Cardiac muscle cell (in vitro differentiated cells and primary cell): ENCODE measurements around the gene NCDN. TPM values are rescaled to one million over a fixed set of nuclear protein-coding genes. Genes with fewer than 3 reads are reported as not detected.
A peak's percentile ranks its signal among the peaks of the same experiment; 100 is the strongest.
"Not testable (repeated sequence)": the region's sequence is repeated elsewhere in the genome, so short reads cannot be mapped to it uniquely, and the experiment has no call there.

Experiments used
- DNase-seq, 2 donors: peaks; one replicate each; pipeline versions ENCODE4 v3.0.0 to v3.0.0-alpha.2; 2010 to 2017; ENCODE audit warnings: low read depth in 1 of 2, low spot score in 1 of 2
- H3K27ac ChIP-seq: fragments of 200-600 bp; sonication (generic); 2 replicates; pipeline ENCODE4 v1.5.1; 2016
- H3K27me3 ChIP-seq: fragments of 200-600 bp; sonication (generic); 2 replicates; pipeline ENCODE4 v1.6.0; 2016; ENCODE audit warnings: control low read depth
- H3K36me3 ChIP-seq: fragments of 200-600 bp; sonication (generic); 2 replicates; pipeline ENCODE4 v1.5.1; 2016; ENCODE audit warnings: control low read depth
- H3K4me1 ChIP-seq: fragments of 200-600 bp; sonication (generic); 2 replicates; pipeline ENCODE4 v1.8.1; 2017; ENCODE audit warnings: low read depth, mild to moderate bottlenecking, mixed run types
- H3K4me3 ChIP-seq: fragments of 200-600 bp; sonication (generic); 2 replicates; pipeline ENCODE4 v1.5.1; 2016; ENCODE audit warnings: mild to moderate bottlenecking
- H3K9me3 ChIP-seq: fragments of 200-600 bp; sonication (generic); 2 replicates; pipeline ENCODE4 v1.5.1; 2017; ENCODE audit warnings: low read depth, mild to moderate bottlenecking, control low read depth
- CTCF ChIP-seq: IDR thresholded peaks from 2 replicates; pipeline ENCODE4 v1.5.1; 2012; ENCODE audit warnings: low read depth, mild to moderate bottlenecking, low read length
- polyA plus RNA-seq: library from polyadenylated mRNA; unstranded; fragments of >200 nt; fragmentation: Nextera tagmentation; extraction: Ambion mirVana; gene quantifications from 2 replicates; pipeline ENCODE4 v1.2.1, GENCODE V29; 2016
- total RNA-seq: library from RNA; depleted of rRNA; stranded (reverse); fragments of >200 nt; gene quantifications from 2 replicates; pipeline ENCODE4 v1.2.3, GENCODE V29; 2016

NCDN gene
- total and polyA plus RNA-seq, 2 experiments from 2014 or later = 43.9 to 46.2 TPM

GRCh38 chr1:35576061-35576765 is 18.6 kb downstream of the NCDN start:
- Histone ChIP-seq H3K27me3 (peaks cover 86% of the 10 kb centered on the region), H3K9me3 (no peaks in the 10 kb centered on the region), H3K27ac (no peak overlapping the region), H3K4me1 (no peaks in the 10 kb centered on the region), H3K36me3 (no peaks in the 10 kb centered on the region), H3K4me3 (no peak overlapping the region)
- DNase-seq = no peak
- no peak for TF ChIP-seq CTCF

GRCh38 chr1:35576766-35577070 is 19.1 kb downstream of the NCDN start:
- peaks cover 84% of the 10 kb centered on the region for H3K27me3 ChIP-seq
- not testable (repeated sequence) for H3K27ac ChIP-seq, DNase-seq, H3K4me3 ChIP-seq, H3K36me3 ChIP-seq, H3K9me3 ChIP-seq, H3K4me1 ChIP-seq

GRCh38 chr1:35577071-35577998 is 19.7 kb downstream of the NCDN start:
- Histone ChIP-seq H3K4me3 (no peak overlapping the region), H3K27ac (no peak overlapping the region), H3K36me3 (no peaks in the 10 kb centered on the region), H3K4me1 (no peaks in the 10 kb centered on the region), H3K9me3 (no peaks in the 10 kb centered on the region), H3K27me3 (peaks cover 82% of the 10 kb centered on the region)
- TF ChIP-seq CTCF = no peak
- DNase-seq = peak in 1 of 2 donors; percentile 27

- DNase-seq = no peak
- no peak for TF ChIP-seq CTCF
- H3K27me3 ChIP-seq = peaks cover 45% of the 10 kb centered on the region
- H3K27ac ChIP-seq = no peak overlapping the region
- no peak overlapping the region for H3K4me3 ChIP-seq
- H3K9me3 ChIP-seq = no peaks in the 10 kb centered on the region
- no peaks in the 10 kb centered on the region for H3K4me1 ChIP-seq
- H3K36me3 ChIP-seq = no peaks in the 10 kb centered on the region
Measured at GRCh38 chr1:35580949-35581388, 23.4 kb downstream of the NCDN start.

GRCh38 chr1:35581621-35582020 is 24.0 kb downstream of the NCDN start:
- not testable (repeated sequence) for H3K4me3 ChIP-seq, DNase-seq, H3K9me3 ChIP-seq, H3K27ac ChIP-seq, H3K36me3 ChIP-seq, H3K4me1 ChIP-seq
- H3K27me3 ChIP-seq = peaks cover 39% of the 10 kb centered on the region

- no peak for TF ChIP-seq CTCF
- Histone ChIP-seq H3K4me1 (no peaks in the 10 kb centered on the region), H3K27ac (no peak overlapping the region), H3K4me3 (no peak overlapping the region), H3K9me3 (no peaks in the 10 kb centered on the region), H3K36me3 (no peaks in the 10 kb centered on the region), H3K27me3 (peaks cover 7% of the 10 kb centered on the region)
- no peak for DNase-seq
Measured at GRCh38 chr1:35585281-35585680, 27.7 kb downstream of the NCDN start.

- not testable (repeated sequence) for DNase-seq, H3K36me3 ChIP-seq, H3K27ac ChIP-seq, H3K4me1 ChIP-seq, H3K27me3 ChIP-seq, H3K4me3 ChIP-seq, H3K9me3 ChIP-seq
Measured at GRCh38 chr1:35585805-35586204, 28.2 kb downstream of the NCDN start.
